ENCODE data around the gene CTCF.

- TF ChIP-seq CTCF (IDR thresholded peaks at IDR 0.05), result no peak
- TF ChIP-seq EP300 (IDR thresholded peaks at IDR 0.05), result no peak
- TF ChIP-seq POLR2A (IDR thresholded peaks at IDR 0.05), result no peak
- TF ChIP-seq POLR2AphosphoS5 (IDR thresholded peaks at IDR 0.05), result no peak
These were observed 22.4 kb upstream of the CTCF start for GRCh38 chr16:67539691-67540635.

Measured in suprapubic skin (tissue), 4 donors.